Muscle layer of duodenum (tissue), 2 donors: ENCODE data around the gene EGR4.

Source experiments
- H3K27ac ChIP-seq: one replicate; pipeline ENCODE4 v1.7.0; 2013; ENCODE audit warnings: mild to moderate bottlenecking, low read length
- H3K27me3 ChIP-seq: one replicate; pipeline ENCODE4 v1.7.0; 2013; ENCODE audit warnings: low read depth, mild to moderate bottlenecking, control low read depth, low read length
- H3K36me3 ChIP-seq, 2 donors: one replicate each; pipeline ENCODE4 v1.7.0; 2013; ENCODE audit warnings: low read length in 2 of 2, control low read depth in 1 of 2, mild to moderate bottlenecking in 1 of 2; ENCODE audit not compliant: insufficient read depth in 2 of 2, control insufficient read depth in 1 of 2
- H3K4me1 ChIP-seq, 2 donors: one replicate each; pipeline ENCODE4 v1.7.0; 2013; ENCODE audit warnings: low read length in 2 of 2, mild to moderate bottlenecking in 2 of 2, control low read depth in 1 of 2, moderate library complexity in 1 of 2; ENCODE audit not compliant: insufficient read depth in 2 of 2, control insufficient read depth in 1 of 2
- H3K4me3 ChIP-seq, 2 donors: one replicate each; pipeline ENCODE4 v1.7.0; 2013; ENCODE audit warnings: low read length in 2 of 2, low read depth in 1 of 2, mild to moderate bottlenecking in 1 of 2
- H3K9me3 ChIP-seq, 2 donors: one replicate each; pipeline ENCODE4 v1.7.0; 2013; ENCODE audit warnings: low read length in 2 of 2, control low read depth in 1 of 2, mild to moderate bottlenecking in 1 of 2; ENCODE audit not compliant: control insufficient read depth in 1 of 2
- donor health status: healthy.

The EGR4 gene

DNA sequence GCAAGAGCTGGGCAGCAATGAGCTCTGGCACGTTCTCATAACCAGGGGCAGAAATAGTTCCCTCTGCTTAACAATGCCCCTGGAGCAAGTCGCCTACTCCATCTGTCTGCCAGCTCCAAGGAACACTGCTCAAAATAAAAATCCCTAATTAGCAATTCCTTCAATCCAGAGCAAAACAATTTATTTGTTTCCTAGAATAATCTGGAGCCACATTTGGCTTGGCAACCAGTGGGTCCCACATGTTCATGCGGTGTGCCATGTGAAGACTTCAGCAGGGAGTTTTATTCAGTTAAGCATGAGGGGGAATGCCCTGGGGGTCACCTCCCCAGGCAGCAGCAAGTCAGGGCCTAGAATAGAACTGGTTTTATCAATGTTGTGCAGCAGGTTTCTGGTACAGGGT lies 7.6 kb upstream of the EGR4 start:
- no peaks in the 10 kb centered on the region for H3K36me3 ChIP-seq
- H3K9me3 ChIP-seq = no peaks in the 10 kb centered on the region
- H3K4me3 ChIP-seq = no peak overlapping the region
- no peak overlapping the region for H3K27ac ChIP-seq
- H3K27me3 ChIP-seq = peaks cover 10% of the 10 kb centered on the region
- no peaks in the 10 kb centered on the region for H3K4me1 ChIP-seq

DNA sequence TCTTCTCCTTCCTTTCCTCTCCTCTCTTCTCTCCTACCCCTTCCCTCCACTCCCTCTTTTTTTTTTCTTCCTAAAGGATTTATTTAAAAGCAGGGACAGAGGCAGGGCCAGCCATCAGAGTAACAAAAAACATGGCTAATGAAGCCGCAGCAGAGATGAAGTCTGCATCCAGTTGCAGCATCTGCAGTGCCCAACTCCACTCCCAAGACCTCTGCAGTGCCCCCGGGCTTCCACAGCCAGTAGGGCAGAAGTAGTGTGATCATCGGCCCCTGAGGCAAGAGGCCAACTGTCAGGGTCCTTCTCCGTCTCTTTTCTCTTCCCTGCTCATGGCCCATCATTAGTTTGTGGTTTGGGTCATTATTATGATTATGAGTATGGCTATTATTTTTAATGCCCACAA lies 4.2 kb upstream of the EGR4 start:
- Histone ChIP-seq H3K36me3 (no peaks in the 10 kb centered on the region), H3K4me3 (no peak overlapping the region), H3K27ac (no peak overlapping the region), H3K9me3 (peaks cover 0 to 2% of the 10 kb centered on the region in 2 donors), H3K4me1 (peaks cover 3 to 13% of the 10 kb centered on the region in 2 donors), H3K27me3 (peaks cover 28% of the 10 kb centered on the region)

DNA sequence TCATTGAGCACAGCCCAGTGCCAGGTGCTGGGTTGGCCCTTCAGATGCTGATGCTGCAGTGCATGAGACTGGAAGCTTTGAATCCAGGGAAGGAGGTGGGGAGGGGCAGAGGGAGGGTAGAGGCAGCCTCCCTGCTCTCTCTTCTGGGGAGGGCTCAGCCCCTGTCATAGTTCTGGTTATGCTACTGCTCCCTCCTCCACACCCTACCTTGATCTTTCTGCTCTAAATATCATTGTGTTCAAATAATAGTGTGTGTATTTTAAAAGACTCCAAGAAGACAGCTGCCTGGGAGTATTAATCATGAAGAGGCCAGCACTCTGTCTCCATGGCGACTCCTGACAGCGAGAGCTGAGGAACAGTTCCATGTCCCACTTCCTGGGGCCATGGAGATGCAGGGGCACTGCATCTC lies 3.8 kb upstream of the EGR4 start:
- H3K36me3 ChIP-seq = no peaks in the 10 kb centered on the region
- no peak overlapping the region for H3K4me3 ChIP-seq
- H3K4me1 ChIP-seq = peaks cover 3 to 18% of the 10 kb centered on the region in 2 donors
- H3K27me3 ChIP-seq = peaks cover 32% of the 10 kb centered on the region
- H3K9me3 ChIP-seq = peaks cover 0 to 2% of the 10 kb centered on the region in 2 donors
- H3K27ac ChIP-seq = no peak overlapping the region

DNA sequence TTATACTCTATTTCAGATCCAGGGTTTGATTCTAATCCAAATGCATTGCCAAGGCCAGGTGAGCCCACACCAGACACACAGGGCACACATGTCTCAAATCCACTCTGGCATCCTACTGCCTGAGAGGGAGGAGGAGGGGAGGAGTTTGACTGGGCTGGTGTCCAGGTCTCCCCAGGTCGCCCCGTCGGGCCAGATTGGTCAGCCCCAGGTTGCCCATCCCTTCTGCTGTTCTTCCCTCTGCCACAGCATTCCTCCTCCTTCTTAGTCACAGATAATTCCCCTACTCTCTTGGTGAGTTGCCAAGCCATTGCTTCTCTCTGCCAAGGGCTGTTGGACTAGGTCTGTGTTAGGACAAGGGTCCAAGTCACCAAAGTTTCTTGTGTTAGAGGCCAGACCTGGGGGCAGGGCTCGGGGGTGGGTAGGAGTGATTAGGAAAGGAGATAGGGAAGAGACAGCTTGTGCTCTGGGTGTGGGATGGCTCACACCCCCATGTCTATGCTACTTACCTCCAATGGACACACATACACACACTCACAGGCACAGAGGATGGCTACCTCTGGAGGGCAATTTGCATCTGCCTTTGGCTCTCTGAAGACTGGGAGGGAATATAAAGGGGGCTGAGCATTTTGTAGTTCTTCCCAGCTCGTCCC lies 2.5 kb upstream of the EGR4 start:
- H3K4me3 ChIP-seq = no peak overlapping the region
- peaks cover 0 to 2% of the 10 kb centered on the region in 2 donors for H3K9me3 ChIP-seq
- H3K36me3 ChIP-seq = no peaks in the 10 kb centered on the region
- H3K27me3 ChIP-seq = peaks cover 35% of the 10 kb centered on the region
- peaks cover 3 to 30% of the 10 kb centered on the region in 2 donors for H3K4me1 ChIP-seq
- H3K27ac ChIP-seq = no peak overlapping the region

DNA sequence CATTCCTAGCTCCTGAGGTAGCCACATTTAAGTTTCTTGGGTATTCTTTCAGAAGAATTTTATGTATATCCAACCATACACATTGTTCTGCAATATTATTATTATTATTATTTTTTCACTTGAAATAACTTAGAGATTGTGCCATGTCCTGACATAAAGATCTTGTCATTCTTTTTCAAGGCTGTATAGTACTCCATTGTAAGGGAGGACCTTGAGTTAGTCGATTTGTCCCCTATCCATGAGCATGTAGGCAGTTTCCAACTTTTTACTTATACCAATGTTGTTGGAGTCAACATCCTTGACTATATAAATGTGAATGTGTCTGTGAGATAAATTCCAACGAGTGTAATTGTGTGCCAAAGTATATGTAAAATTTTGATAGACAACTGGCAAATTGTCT lies 891 bp upstream of the EGR4 start:
- H3K4me1 ChIP-seq = peaks cover 3 to 30% of the 10 kb centered on the region in 2 donors
- peaks cover 0 to 2% of the 10 kb centered on the region in 2 donors for H3K9me3 ChIP-seq
- H3K27me3 ChIP-seq = peaks cover 40% of the 10 kb centered on the region
- H3K4me3 ChIP-seq = no peak overlapping the region
- no peak overlapping the region for H3K27ac ChIP-seq
- no peaks in the 10 kb centered on the region for H3K36me3 ChIP-seq

DNA sequence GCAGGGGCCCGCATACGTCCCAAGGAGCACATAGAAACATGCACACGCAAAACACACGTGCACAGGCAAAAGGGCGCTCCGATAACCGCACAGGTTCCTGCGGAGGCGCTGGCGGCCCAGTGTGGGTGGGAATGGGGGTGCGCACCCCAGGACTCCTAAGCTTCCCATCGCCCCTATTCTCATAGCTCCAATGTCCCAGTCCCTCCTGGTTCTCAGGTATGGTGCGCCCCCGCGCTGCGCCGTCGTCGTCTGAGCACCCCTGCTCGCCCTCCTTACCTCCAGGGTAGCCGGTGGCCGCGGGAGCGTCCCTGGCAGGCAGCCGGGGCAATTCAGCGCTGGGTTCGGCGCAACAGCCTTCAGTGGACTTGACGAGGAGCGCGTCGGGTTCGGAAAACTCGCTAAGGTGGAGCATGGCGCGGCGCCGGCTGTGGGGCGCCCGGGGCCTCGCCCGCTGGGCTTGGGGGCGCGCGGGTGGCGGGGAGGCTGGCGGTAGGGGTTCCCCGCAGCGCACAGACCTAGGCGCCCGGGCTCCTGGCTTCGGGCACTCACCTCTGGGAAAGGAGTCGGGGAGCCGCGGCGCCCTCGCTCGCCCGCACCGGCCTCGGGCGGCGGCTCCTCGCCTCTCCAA lies 328 bp downstream of the EGR4 start:
- Histone ChIP-seq H3K27ac (no peak overlapping the region), H3K9me3 (peaks cover 0 to 2% of the 10 kb centered on the region in 2 donors), H3K36me3 (no peaks in the 10 kb centered on the region), H3K4me3 (peak overlapping the region in 1 of 2 donors; percentile 70), H3K4me1 (peaks cover 3 to 30% of the 10 kb centered on the region in 2 donors), H3K27me3 (peaks cover 40% of the 10 kb centered on the region)

DNA sequence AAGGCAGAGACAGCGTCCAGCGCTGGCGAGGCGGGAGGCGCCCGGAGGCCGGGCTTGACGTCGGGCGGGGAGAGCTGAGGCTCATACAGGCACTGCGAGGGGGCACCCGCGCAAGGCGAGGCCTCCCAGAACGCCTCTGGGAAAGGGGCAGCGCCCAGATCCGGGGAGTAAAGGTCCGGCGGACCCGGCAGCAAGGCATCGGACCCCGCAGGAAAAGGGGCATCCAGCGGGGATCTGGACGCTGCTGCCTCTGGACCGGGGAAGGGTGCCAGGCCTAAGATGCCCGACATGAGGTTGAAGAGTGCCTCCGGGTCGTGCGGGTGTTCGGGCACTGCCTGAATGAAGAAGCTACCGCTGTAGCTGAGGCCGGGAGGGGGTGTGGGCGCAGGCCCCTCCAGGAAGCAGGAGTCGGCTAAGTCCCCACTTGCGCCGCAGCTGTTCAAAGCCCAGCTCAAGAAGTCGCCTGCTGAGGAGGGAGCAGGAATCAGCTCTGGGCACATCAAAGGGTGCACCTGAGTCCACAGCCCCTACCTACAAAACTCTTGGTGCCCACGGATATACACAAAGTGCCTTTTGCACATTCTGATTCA lies 937 bp downstream of the EGR4 start:
- no peak overlapping the region for H3K4me3 ChIP-seq
- peaks cover 40% of the 10 kb centered on the region for H3K27me3 ChIP-seq

DNA sequence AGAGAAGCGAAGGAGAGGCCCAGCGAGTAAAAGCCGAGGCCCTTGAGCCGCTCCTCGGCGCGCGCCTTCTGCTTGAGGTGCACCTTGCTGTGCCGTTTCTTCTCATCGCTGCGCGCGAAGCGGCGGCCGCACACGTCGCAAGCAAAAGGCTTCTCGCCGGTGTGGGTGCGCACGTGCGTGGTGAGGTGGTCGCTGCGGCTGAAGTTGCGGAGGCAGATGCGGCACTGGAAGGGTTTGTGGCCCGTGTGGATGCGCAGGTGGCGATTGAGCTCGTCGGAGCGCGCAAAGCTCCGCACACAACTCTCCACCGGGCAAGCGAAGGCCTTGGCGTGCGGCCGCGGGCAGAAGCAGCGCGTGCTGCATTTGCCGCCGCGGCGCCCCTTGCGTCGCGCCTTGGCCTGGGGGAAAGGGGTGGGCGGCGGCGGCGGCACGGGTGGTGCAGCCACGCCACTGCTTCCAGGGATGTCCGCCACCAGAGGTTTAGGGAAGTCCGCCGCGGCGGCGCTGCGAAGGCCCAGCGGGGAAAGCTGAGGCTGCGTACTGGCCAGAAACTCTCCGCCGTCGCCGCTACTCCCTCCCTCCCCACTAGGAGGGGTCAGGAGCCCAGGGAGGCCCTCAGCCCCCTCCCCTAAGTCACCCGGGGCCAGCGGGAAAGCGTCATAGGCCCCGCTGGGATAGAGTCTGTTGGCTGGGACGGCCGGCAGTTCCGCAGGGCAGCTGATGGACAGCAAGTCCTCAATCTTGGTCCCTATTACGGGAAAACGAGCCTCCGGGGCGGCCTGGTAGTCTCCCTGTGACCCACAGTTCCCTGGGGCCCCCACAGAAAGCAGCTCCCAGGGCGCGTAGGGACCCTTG lies 1.7 kb downstream of the EGR4 start:
- H3K27me3 ChIP-seq = peaks cover 36% of the 10 kb centered on the region

More for the DNA sequence above, 937 bp downstream of the EGR4 start:
- Histone ChIP-seq H3K9me3 (peaks cover 0 to 2% of the 10 kb centered on the region in 2 donors), H3K27ac (no peak overlapping the region), H3K36me3 (no peaks in the 10 kb centered on the region), H3K4me1 (peaks cover 3 to 30% of the 10 kb centered on the region in 2 donors)

DNA sequence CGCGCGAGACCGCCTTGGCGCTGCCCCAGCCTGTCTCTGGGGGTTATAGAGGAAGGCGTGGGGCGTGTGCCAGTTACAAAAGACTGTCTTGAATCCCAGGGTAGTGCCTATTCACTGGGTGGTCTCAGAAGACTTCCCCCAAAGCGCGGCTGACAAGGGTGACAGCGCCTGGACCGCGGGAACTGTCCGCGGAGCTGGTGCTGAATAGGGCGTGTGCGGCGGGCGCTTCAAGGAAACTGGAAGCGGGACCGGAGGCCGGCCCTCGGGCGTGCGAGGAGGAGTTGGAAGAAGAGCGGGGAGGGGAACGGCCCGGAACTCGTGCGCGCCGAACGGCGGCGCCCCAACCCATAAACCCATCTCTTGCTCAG lies 2.3 kb downstream of the EGR4 start:
- Histone ChIP-seq H3K4me3 (peak overlapping the region in 1 of 2 donors; percentile 54), H3K27me3 (peaks cover 34% of the 10 kb centered on the region)

More for the DNA sequence above, 1.7 kb downstream of the EGR4 start:
- Histone ChIP-seq H3K9me3 (peaks cover 0 to 2% of the 10 kb centered on the region in 2 donors), H3K4me3 (peak overlapping the region in 1 of 2 donors; percentile 54), H3K27ac (no peak overlapping the region), H3K36me3 (no peaks in the 10 kb centered on the region), H3K4me1 (peaks cover 3 to 30% of the 10 kb centered on the region in 2 donors)

DNA sequence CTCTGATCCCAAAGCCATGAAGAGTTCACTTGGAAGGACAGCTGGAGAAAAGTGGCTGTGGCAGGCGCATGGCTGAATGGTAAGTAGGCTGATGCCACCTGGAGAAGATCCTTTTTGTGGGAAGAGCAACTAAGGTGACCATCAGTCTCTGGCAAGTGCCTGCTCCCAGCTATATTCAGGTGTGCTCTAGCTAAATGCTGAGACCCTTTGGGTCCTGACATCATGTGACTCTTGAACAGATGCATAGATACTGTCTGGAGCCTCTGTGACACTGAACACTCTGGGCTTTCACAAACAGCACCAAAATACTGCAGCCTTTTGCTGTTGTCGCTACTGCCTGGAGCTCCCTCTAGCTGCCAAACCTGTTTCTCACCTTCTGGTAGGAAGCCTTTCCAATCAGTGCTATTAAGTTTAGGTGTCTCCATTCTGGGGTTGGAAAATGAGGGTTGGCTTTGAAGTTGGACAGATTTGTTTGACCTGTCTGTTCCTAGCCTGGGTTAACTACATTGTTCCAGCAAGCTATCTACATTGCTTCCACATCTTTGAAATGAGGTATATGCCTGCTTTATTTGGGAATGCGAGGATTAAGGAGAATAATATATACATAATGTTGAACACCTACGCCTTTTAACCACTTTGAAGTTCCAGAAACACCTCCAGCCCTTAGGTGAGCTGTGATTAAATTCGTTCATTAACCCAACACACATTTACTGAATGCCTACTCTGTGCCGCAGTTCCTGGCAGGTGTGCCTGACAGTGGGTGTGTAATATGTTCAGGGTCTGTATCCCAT lies 3.1 kb downstream of the EGR4 start:
- Histone ChIP-seq H3K9me3 (peaks cover 0 to 2% of the 10 kb centered on the region in 2 donors), H3K36me3 (no peaks in the 10 kb centered on the region), H3K27ac (no peak overlapping the region), H3K27me3 (peaks cover 29% of the 10 kb centered on the region), H3K4me1 (peaks cover 3 to 30% of the 10 kb centered on the region in 2 donors), H3K4me3 (no peak overlapping the region)

More for the DNA sequence above, 2.3 kb downstream of the EGR4 start:
- no peaks in the 10 kb centered on the region for H3K36me3 ChIP-seq
- no peak overlapping the region for H3K27ac ChIP-seq
- H3K9me3 ChIP-seq = peaks cover 0 to 2% of the 10 kb centered on the region in 2 donors
- H3K4me1 ChIP-seq = peaks cover 3 to 30% of the 10 kb centered on the region in 2 donors
